ENCODE results near the gene CCDC187.

GRCh38 chr9:136252846-136253245 is 51.0 kb downstream of the CCDC187 start:
- no peak for TF ChIP-seq CTCF (conservative IDR thresholded peaks at IDR 0.05)
- no peak for TF ChIP-seq ZFX (IDR thresholded peaks at IDR 0.05)
